Type B pancreatic cell (in vitro differentiated cells): ENCODE data around the gene PRSS21. TPM values are rescaled to one million over a fixed set of nuclear protein-coding genes. Genes with fewer than 3 reads are reported as not detected.

Source experiments
- DNase-seq: peaks from one replicate; pipeline ENCODE4 v3.0.0; 2021; ENCODE audit warnings: mixed read lengths; ENCODE audit not compliant: unreplicated experiment; ENCODE audit errors: extremely low spot score
- H3K27ac Mint-ChIP-seq: 2 replicates; pipeline ENCODE4 v1.8.0; 2021; ENCODE audit warnings: mild to moderate bottlenecking, mixed read lengths
- H3K27me3 Mint-ChIP-seq: 2 replicates; pipeline ENCODE4 v1.8.0; 2021; ENCODE audit warnings: mixed read lengths
- H3K36me3 Mint-ChIP-seq: 2 replicates; pipeline ENCODE4 v1.8.0; 2021; ENCODE audit warnings: mixed read lengths
- H3K4me1 Mint-ChIP-seq: one replicate; pipeline ENCODE4 v1.8.0; 2021; ENCODE audit warnings: mixed read lengths; ENCODE audit not compliant: unreplicated experiment
- H3K4me3 Mint-ChIP-seq: 2 replicates; pipeline ENCODE4 v1.8.0; 2021; ENCODE audit warnings: mild to moderate bottlenecking, mixed read lengths
- H3K9me3 Mint-ChIP-seq: 2 replicates; pipeline ENCODE4 v1.8.0; 2021; ENCODE audit warnings: mixed read lengths
- CTCF ChIP-seq: fragments of 200-600 bp; sonication (generic); conservative IDR thresholded peaks from 2 replicates; pipeline ENCODE4 v1.5.0; 2021; ENCODE audit warnings: antibody characterized with exemption, mild to moderate bottlenecking
- total RNA-seq: library from RNA; stranded (reverse); gene quantifications from 2 replicates; pipeline ENCODE4 v1.2.1, GENCODE V29; 2021; ENCODE audit warnings: low replicate concordance

The PRSS21 gene
- total RNA-seq, 1 donor from 2014 or later, result not detected

DNA sequence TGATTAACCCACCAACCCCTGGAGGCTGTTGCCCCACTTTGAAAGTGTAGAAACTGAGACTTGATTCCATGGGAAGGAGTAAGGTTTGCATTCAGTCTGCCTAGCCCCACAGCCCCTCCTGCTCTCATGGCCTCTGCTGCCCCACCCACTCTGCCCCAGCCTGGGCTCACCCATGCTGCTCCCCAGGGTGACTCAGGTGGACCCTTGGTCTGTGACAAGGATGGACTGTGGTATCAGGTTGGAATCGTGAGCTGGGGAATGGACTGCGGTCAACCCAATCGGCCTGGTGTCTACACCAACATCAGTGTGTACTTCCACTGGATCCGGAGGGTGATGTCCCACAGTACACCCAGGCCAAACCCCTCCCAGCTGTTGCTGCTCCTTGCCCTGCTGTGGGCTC lies 12.3 kb upstream of the PRSS21 start:
- Mint-ChIP-seq H3K36me3 (no peaks in the 10 kb centered on the region), H3K4me1 (no peaks in the 10 kb centered on the region), H3K27ac (no peak overlapping the region), H3K27me3 (peaks cover 31% of the 10 kb centered on the region), H3K9me3 (no peaks in the 10 kb centered on the region), H3K4me3 (no peak overlapping the region)
- no peak for TF ChIP-seq CTCF
- DNase-seq, result no peak

- TF ChIP-seq CTCF, result no peak
- Mint-ChIP-seq H3K27ac (no peak overlapping the region), H3K4me1 (no peaks in the 10 kb centered on the region), H3K4me3 (no peak overlapping the region), H3K9me3 (no peaks in the 10 kb centered on the region), H3K36me3 (no peaks in the 10 kb centered on the region), H3K27me3 (peaks cover 42% of the 10 kb centered on the region)
- DNase-seq, result no peak
These were observed 10.8 kb upstream of the PRSS21 start for GRCh38 chr16:2806286-2806685.

DNA sequence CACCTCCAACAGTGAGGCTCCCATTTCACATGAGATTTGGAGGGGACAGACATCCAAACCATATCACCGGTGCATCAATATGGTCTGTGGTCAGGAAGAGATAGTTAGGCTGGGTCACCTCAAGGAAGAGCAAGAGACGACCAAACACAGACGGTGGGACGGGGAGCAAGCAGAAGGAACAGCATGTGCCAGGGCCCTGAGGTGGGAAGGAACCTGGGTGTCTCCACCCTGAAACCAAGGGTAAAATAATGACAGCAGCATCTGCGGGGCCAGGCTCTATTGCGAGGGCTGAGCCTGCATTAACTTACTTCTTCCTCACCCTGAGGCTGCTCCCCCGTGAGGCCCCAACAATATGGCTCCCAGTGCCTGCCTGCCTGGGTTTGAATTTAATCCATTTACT lies 8.9 kb upstream of the PRSS21 start:
- no peak overlapping the region for H3K27ac Mint-ChIP-seq
- H3K36me3 Mint-ChIP-seq, result no peaks in the 10 kb centered on the region
- no peaks in the 10 kb centered on the region for H3K9me3 Mint-ChIP-seq
- no peaks in the 10 kb centered on the region for H3K4me1 Mint-ChIP-seq
- H3K4me3 Mint-ChIP-seq, result no peak overlapping the region
- TF ChIP-seq CTCF, result no peak
- peaks cover 42% of the 10 kb centered on the region for H3K27me3 Mint-ChIP-seq
- no peak for DNase-seq

- Mint-ChIP-seq H3K4me3 (no peak overlapping the region), H3K36me3 (no peaks in the 10 kb centered on the region), H3K4me1 (no peaks in the 10 kb centered on the region), H3K27ac (no peak overlapping the region), H3K9me3 (no peaks in the 10 kb centered on the region), H3K27me3 (peaks cover 38% of the 10 kb centered on the region)
- no peak for DNase-seq
- no peak for TF ChIP-seq CTCF
These were observed 7.8 kb upstream of the PRSS21 start for GRCh38 chr16:2809149-2809760.

DNA sequence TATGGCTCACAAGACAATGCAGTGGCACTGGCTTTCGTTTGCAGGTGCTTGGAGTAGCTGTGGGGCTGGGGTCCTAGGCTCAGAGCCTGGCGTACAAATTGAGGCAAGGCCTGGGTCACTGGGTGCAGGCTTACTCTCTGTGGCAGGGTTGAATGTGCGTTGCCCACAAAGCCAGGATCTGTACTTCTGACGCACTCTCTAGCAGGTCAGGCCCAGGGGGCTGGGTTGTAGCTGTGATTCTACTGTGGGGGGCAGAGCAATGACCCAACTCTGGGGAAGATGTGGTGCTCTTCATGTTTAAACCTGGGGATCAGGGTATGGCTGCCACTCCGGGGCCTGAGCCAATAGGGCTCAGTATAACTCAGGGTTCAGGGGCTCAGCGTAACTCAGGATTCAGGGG lies 6.4 kb upstream of the PRSS21 start:
- Mint-ChIP-seq H3K9me3 (no peaks in the 10 kb centered on the region), H3K36me3 (no peaks in the 10 kb centered on the region), H3K27ac (no peak overlapping the region), H3K4me3 (no peak overlapping the region), H3K27me3 (peaks cover 35% of the 10 kb centered on the region), H3K4me1 (peaks cover 1% of the 10 kb centered on the region)
- no peak for DNase-seq
- no peak for TF ChIP-seq CTCF
